ENCODE data around the gene SECTM1. TPM values are rescaled to one million over a fixed set of nuclear protein-coding genes. Genes with fewer than 3 reads are reported as not detected.

Gene SECTM1
- total and polyA plus RNA-seq, 5 experiments from 2014 or later: 0.18 to 1.2 TPM; not detected in 3

DNA sequence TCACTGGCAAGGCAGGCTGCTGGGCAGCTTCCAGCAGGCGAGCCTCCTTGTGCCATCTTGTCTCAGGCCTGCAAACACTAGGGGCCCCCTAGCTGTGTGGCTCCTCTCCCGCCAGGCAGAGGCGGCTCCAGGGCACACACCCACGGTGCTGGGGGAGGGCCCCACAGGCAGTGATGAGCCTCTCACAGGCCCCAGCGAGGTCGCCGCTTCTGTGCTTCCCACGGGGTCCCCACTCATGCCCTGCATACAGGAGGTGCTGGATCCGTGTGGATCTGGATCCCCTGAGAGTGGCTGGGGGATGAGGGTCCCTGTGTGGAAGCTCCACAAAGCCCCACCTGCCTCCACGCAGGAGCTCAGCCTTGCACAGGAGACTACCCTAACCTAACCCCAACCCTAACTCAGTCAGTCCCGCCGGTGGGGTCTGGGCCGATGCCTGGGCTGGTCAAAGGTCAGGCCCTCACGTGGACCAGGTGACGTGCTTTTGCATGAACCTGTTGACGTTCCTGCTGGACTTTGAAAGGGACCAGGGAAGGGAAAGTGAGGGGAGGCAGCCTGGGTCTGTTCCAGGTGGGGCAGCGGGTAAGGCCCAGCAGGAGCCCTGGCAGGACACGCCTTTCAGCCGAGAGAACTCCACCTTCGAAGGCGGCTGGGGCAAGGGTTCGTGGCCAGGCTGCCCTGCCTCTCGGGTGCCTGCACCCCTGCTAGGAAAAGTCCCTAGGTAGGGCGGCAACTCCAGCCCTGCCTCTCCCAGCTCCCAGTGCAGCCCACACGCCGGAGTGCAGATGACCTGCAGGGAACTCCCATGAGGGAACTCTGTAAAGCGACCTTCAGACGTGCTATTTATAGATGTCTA, 5.2 kb downstream of the SECTM1 start:
- POLR2A ChIA-PET: no interaction called here
- ATAC-seq (no peak), DNase-seq (peak in 1 of 10 donors; percentile 60)
- Mint-ChIP-seq H3K4me1 (peaks cover 4 to 10% (median 9%) of the 10 kb centered on the region in 4 donors), H3K27ac (no peak overlapping the region), H3K27me3 (peaks cover 0 to 11% (median 4%) of the 10 kb centered on the region in 5 donors), H3K4me3 (no peak overlapping the region), H3K36me3 (no peaks in the 10 kb centered on the region), H3K9me3 (no peaks in the 10 kb centered on the region)

DNA sequence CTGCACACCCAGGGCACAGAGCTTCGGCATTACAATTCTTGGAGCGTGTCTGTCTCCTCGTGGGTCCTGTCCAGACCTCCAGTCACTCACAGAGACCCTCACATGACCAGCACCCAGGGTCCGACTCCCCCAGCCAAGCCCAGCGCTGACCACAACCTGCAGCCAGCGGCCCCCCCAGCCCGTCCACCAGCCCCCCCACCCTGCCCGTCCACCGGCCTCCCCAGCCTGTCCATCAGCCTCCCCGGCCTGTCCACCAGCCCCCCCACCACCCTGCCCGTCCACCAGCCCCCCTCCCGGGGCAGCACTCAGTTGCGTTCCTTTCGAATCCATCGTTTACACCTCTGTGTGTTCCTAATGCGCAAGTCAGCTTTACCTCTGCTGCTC, 5.8 kb downstream of the SECTM1 start:
- Mint-ChIP-seq H3K4me3 (no peak overlapping the region), H3K4me1 (peaks cover 1 to 6% (median 5%) of the 10 kb centered on the region in 4 donors), H3K9me3 (no peaks in the 10 kb centered on the region), H3K27ac (no peak overlapping the region), H3K27me3 (peaks cover 0 to 8% (median 1%) of the 10 kb centered on the region in 5 donors), H3K36me3 (no peaks in the 10 kb centered on the region)
- DNase-seq (peak in 1 of 10 donors; percentile 55), ATAC-seq (no peak)
- POLR2A ChIA-PET: no interaction called here

DNA sequence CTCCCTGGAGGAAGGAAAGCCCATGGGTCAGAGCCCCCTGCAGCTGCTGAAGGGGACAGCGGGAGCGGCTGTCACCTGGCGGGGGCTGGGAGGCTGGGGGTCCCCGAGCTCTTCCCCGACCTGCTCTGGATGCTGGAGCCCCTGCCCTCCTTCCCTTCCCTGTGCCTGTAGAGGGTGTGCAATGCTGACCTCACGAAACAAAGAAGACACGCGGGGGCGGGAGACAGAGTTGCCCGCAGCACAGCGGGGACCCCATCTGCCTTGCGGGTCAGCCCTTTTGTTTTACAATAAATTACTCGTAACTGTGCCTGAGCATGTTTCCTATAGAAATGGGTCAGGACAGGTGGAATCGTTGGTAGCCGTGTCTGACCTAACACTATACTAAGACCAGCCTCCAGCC, 6.3 kb downstream of the SECTM1 start:
- Mint-ChIP-seq H3K4me1 (peaks cover 0 to 5% (median 2%) of the 10 kb centered on the region in 4 donors), H3K9me3 (no peaks in the 10 kb centered on the region), H3K4me3 (no peak overlapping the region), H3K27me3 (peaks cover 0 to 4% (median 0%) of the 10 kb centered on the region in 5 donors), H3K27ac (peak overlapping the region in 1 of 10 donors; percentile 43), H3K36me3 (no peaks in the 10 kb centered on the region)
- DNase-seq (no peak), ATAC-seq (no peak)
- POLR2A ChIA-PET: interaction anchor here (1.7 kb wide), 1 partner anchor 10 kb away, joined by 6 read pairs; the partner anchor contains the start of gene CD7

DNA sequence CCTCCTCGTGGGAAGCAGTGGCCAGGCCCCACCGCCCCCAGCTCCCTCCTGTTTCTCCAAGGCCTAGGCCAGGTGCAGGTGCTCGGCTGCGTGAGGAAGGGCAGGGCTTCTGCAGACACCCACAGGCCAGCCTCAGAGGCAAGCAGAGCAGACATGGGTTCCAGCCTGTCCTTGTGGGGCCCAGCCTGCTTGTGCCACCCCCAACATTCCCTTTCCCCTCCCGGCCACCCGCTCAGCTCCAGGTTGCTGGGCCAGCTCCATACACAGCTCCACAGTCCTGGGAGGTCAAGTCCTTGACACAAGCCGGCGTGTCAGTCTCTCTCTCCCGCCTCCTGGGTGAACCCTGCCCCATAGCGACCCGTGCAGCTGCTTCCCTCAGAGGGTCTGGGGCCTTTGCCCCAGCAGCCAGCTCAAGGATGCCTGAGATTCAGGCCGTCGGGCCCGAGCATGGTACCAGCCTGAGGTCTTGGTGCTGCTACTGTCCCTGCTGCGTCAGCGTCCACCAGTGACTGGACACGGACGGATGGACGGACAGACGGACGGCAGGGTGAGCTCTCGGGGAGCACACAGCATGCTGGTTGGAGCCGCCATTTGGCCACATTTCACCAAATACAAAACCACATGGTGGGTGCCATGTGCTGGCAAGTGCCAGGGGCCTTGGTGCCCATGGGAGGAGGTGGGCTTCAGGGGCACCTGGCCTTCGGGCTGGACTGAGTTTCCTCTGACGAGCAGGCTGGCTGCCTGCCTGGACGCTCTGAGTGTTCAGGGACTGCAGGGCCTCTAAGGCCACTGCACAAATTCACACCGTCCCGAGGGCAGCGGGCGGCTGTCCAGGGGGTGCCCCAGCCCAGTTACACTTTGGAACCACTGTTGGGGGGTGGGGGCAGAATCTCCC, 8.0 kb downstream of the SECTM1 start:
- no peaks in the 10 kb centered on the region for H3K9me3 Mint-ChIP-seq
- H3K4me1 Mint-ChIP-seq: peaks cover 3 to 16% (median 12%) of the 10 kb centered on the region in 4 donors
- no peak for ATAC-seq
- H3K4me3 Mint-ChIP-seq: no peak overlapping the region
- no peak for DNase-seq
- H3K27me3 Mint-ChIP-seq: peaks cover 0 to 1% (median 0%) of the 10 kb centered on the region in 5 donors
- H3K36me3 Mint-ChIP-seq: no peaks in the 10 kb centered on the region
- POLR2A ChIA-PET: interaction anchor here (0.6 to 1.7 kb wide), 5 partner anchors 8 to 45 kb away, joined by 3 to 6 read pairs (median 4); partner anchors contain the start of gene CD7
- H3K27ac Mint-ChIP-seq: no peak overlapping the region

DNA sequence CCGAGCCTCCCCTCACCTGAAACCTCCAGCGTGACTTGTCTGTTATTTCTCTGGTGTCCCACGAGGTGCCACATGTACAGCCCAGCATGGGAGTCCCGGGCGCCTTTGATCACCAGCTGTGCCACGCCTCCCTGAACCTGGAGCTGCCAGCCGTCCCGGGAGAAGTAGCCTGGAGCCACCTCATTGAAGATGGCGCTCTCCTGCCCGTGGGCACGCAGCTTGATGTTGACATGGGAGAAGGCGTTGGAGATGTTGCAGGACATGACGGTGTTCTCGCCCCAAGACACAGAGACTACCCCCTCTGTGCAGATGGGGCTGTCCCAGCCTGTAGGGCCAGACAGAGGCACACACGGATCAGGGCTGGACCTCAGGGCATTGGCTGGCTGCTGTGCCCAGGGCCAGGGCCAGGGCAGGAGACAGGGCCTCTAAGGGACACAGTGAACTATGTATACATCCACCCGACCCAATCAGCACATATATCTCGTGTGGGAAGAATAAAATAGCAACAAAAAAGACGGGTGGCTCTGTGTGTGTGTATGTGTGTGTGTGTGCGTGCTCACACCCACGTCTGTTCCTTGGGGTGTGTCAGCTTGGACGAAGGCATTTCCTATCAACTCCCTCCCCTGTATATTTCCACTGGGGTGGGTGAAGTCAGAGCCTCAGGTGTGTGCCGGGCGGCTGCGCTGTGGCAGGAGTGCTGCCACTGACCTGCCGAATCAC, 8.8 kb downstream of the SECTM1 start:
- ATAC-seq: no peak
- DNase-seq: no peak
- Mint-ChIP-seq H3K27me3 (no peaks in the 10 kb centered on the region), H3K4me3 (no peak overlapping the region), H3K27ac (peak overlapping the region in 4 of 10 donors; percentile 33 to 52 (median 48)), H3K4me1 (peaks cover 3 to 21% (median 12%) of the 10 kb centered on the region in 4 donors), H3K9me3 (no peaks in the 10 kb centered on the region), H3K36me3 (no peaks in the 10 kb centered on the region)
- POLR2A ChIA-PET: interaction anchor here (1.2 kb wide), 1 partner anchor 25 kb away, joined by 3 read pairs; no protein-coding TSS in a partner anchor

DNA sequence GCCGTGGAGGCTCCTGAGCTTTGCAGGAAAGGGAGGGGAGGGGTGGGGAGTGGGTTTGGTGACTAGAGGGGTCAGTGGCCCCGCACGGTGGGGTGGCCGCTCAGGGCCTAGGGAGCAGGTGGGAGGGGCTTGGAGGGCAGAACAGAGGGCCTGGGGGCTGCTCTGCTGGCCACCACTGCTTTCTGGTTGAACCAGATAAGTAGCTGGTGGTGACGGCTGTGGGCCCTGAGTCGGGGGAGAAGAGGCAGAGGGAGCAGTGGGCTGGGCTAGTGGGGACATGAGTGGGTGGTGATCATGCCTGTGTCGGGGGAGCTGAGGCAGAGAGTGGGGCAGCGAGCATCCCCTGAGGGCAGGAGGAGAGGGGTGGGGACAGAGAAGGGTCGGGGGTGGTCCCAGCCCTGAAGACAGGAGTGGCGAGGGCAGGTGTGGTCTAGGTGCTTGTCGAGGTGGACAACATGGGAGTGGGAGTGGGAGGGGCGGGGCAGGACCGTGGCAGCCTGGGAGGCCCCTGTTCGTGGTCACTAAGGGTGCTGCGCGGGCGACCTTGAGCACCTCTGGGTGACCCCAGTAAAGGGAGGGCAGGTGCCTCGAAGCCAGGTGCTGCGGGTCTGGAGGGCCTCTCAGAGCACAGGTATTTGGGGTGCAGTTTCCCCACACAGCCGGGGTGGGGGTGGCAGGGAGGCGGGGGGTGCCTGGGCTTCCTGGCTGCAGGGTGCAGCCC, 9.9 kb downstream of the SECTM1 start:
- peak overlapping the region in 6 of 10 donors; percentile 18 to 86 (median 28) for H3K27ac Mint-ChIP-seq
- DNase-seq: peak in 1 of 10 donors; percentile 62
- no peak overlapping the region for H3K4me3 Mint-ChIP-seq
- no peak for ATAC-seq
- H3K9me3 Mint-ChIP-seq: no peaks in the 10 kb centered on the region
- no peaks in the 10 kb centered on the region for H3K36me3 Mint-ChIP-seq
- no peaks in the 10 kb centered on the region for H3K27me3 Mint-ChIP-seq
- H3K4me1 Mint-ChIP-seq: peaks cover 3 to 21% (median 12%) of the 10 kb centered on the region in 4 donors
- POLR2A ChIA-PET: interaction anchor here (0.8 to 3.0 kb wide), 4 partner anchors 21 to 118 kb away, joined by 3 to 38 read pairs (median 8); no protein-coding TSS in a partner anchor

DNA sequence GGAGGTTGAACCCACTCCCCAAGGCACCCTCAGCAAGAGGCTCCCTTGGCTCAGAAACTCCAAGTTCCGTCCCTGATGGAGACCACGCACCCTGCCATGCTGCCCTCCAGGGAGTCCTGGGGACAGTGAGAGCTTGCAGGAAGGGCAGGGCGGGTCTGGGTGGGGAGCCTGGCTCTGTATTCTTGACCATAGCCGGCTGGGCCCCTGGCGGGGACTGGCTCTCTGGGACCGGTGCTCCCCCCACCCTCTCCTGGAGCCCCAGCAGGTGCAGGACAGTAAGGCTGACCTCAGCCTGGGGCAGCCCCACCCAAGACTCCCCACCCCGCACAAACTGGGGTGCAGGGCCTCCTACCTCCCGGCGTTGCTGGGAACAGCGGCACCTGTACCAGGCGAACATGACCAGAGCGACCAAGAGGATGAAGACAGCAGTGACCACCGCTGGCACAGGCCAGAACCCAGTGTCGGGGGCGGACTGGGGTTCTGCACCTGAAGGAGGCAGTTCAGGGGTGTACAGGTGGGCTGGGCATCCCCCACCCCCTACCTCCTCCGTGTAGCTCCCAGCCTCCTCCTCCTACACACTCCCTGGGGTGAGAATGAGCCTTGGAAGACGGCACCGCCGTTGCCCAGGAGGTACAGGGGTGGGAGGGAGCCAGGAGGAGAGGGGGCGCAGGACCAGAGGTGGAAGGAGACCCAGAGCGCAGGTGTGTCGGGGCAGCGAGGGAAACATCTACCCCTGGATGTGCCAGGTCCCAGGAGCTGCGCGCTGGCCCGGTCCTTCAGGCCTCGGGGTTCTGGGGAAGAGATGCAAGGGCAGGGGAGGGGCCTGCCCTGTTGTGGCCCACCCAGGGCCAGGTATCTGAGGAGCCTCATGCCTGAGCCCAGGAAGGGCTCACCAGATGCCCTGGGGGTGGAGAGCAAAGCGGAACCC, 10.8 kb downstream of the SECTM1 start:
- no peak overlapping the region for H3K4me3 Mint-ChIP-seq
- H3K4me1 Mint-ChIP-seq: peaks cover 3 to 21% (median 12%) of the 10 kb centered on the region in 4 donors
- H3K27me3 Mint-ChIP-seq: no peaks in the 10 kb centered on the region
- POLR2A ChIA-PET: interaction anchor here (0.8 to 3.0 kb wide), 4 partner anchors 20 to 117 kb away, joined by 3 to 38 read pairs (median 8); no protein-coding TSS in a partner anchor
- ATAC-seq (no peak), DNase-seq (peak in 1 of 10 donors; percentile 59)
- no peaks in the 10 kb centered on the region for H3K36me3 Mint-ChIP-seq
- H3K27ac Mint-ChIP-seq: peak overlapping the region in 4 of 10 donors; percentile 19 to 71 (median 56)
- H3K9me3 Mint-ChIP-seq: no peaks in the 10 kb centered on the region

DNA sequence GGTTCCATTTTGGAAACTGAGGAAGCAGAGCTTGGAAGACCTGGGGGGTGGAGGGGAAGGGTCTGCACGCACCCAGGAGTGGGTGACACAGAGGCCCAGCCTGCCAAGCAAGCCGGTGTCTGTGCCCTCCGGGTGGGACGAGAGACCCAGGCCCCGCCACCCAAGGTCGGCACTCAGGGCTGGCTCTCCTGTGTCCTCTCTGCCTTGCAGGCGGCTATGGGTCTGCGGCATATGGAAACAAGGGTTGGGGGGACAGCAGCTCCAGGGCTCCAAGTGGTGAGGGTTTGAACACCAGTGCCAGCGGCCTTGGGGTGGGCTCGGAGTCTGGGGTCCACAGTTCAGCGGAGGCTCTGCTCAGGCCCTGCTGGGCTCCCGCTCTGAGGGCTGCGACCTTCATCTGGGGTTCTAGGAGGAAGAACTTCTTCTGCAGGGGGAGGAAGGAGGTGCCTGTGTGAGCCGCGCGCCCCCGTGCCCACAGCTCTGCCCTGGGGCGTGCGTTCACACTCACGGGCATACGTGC, 11.6 kb downstream of the SECTM1 start:
- peak overlapping the region in 7 of 10 donors; percentile 22 to 74 (median 42) for H3K4me3 Mint-ChIP-seq
- POLR2A ChIA-PET: interaction anchor here (0.7 to 3.0 kb wide), 4 partner anchors 19 to 474 kb away, joined by 3 to 38 read pairs (median 7); no protein-coding TSS in a partner anchor
- H3K27ac Mint-ChIP-seq: peak overlapping the region; percentile 19 to 93 (median 66)
- DNase-seq (no peak), ATAC-seq (no peak)
- H3K4me1 Mint-ChIP-seq: peaks cover 6 to 21% (median 13%) of the 10 kb centered on the region in 4 donors
- no peaks in the 10 kb centered on the region for H3K27me3 Mint-ChIP-seq
- no peaks in the 10 kb centered on the region for H3K36me3 Mint-ChIP-seq
- H3K9me3 Mint-ChIP-seq: no peaks in the 10 kb centered on the region

DNA sequence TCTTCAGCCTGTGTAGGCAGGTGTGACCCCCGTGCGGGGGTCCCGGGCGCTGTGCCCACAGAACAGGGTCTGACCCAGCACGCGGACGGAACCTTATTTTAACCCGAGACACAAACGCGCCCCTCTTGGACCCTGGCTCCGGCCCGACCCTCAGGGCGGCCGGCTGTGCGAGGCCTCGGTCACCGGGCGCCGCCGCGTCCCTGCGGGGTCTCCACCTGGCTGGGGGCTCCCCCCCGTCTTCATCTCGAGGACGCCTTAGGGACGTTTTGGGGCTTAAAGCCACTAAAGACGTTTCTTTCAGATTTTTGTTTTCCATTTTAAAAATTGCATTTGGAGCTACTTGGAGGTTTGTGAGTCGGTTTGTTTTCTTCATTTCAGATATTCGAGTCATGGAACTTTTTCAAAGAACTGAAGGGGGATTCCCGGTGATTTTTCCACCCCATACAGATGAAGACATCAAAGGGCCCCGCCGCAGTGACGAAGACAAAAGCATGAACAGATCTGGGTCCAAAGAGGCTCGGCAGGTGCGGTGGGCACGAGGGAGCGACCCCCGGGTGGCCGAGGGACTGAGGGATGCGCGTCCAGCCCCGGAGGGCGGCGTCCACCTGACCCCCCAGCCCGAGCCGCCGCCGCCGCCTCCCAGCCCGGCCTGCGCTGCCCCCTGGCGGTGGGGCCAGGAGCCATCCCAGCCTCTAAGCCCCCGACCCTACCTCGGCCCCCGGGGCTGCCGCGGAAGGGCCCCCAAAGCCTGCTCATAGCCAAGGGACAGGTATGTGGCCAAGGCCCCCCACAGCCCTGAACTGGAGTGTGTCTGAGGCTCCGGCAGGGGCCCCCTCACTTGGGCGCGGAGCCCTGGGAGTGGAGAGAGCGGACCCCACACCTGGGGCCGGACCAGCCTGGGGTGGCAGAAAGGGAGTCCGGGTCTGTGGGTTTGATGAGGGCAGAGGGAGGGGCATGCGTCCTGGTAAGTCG, 12.3 kb downstream of the SECTM1 start:
- Mint-ChIP-seq H3K27me3 (no peaks in the 10 kb centered on the region), H3K4me3 (peak overlapping the region; percentile 63 to 86 (median 80)), H3K9me3 (no peaks in the 10 kb centered on the region), H3K27ac (peak overlapping the region; percentile 49 to 97 (median 90)), H3K36me3 (no peaks in the 10 kb centered on the region), H3K4me1 (peaks cover 6 to 21% (median 14%) of the 10 kb centered on the region in 4 donors)
- POLR2A ChIA-PET: interaction anchor here (0.7 to 3.0 kb wide), 8 partner anchors 12 to 473 kb away, joined by 3 to 38 read pairs (median 4); no protein-coding TSS in a partner anchor
- ATAC-seq (peak; percentile 55 to 62), DNase-seq (peak; percentile 54 to 92 (median 82))
